ENCODE data around the gene GOLGA2.
A peak's percentile ranks its signal among the peaks of the same experiment; 100 is the strongest.

Gene GOLGA2

GRCh38 chr9:128321879-128322403, 46.1 kb upstream of the GOLGA2 start:
- no peak for TF ChIP-seq SUZ12 (IDR thresholded peaks at IDR 0.05; ENCODE audit: extremely low read depth, insufficient read depth, insufficient read length)
- H3K9me3 ChIP-seq (ENCODE audit: insufficient read depth, low read length): no peaks in the 10 kb centered on the region
- H3K4me3 ChIP-seq (ENCODE audit: insufficient read length, low read depth): peak overlapping the region; percentile 81
- H3K9ac ChIP-seq (ENCODE audit: insufficient read length, low read depth): peak overlapping the region; percentile 92
- no peaks in the 10 kb centered on the region for H3K27me3 ChIP-seq (ENCODE audit: insufficient read depth, insufficient read length)
- no peak for DNase-seq (ENCODE audit: low read depth, low spot score)
- H3K36me3 ChIP-seq (ENCODE audit: insufficient read depth, insufficient read length, low read length): peaks cover 45% of the 10 kb centered on the region
- no peaks in the 10 kb centered on the region for H3K4me1 ChIP-seq (ENCODE audit: insufficient read depth, insufficient read length)

GRCh38 chr9:128321343-128321742, 45.5 kb upstream of the GOLGA2 start:
- H3K9ac ChIP-seq (ENCODE audit: insufficient read length, low read depth): peak overlapping the region; percentile 92
- H3K36me3 ChIP-seq (ENCODE audit: insufficient read depth, insufficient read length, low read length): peaks cover 46% of the 10 kb centered on the region
- TF ChIP-seq SUZ12 (IDR thresholded peaks at IDR 0.05; ENCODE audit: extremely low read depth, insufficient read depth, insufficient read length): no peak
- TF ChIP-seq ZNF274 (IDR thresholded peaks at IDR 0.05; ENCODE audit: low read depth, low read length): no peak
- no peak for TF ChIP-seq YY1 (IDR thresholded peaks at IDR 0.05; ENCODE audit: insufficient read depth, insufficient read length)
- no peaks in the 10 kb centered on the region for H3K9me3 ChIP-seq (ENCODE audit: insufficient read depth, low read length)
- peak overlapping the region; percentile 81 for H3K4me3 ChIP-seq (ENCODE audit: insufficient read length, low read depth)
- H3K27me3 ChIP-seq (ENCODE audit: insufficient read depth, insufficient read length): no peaks in the 10 kb centered on the region
- H3K4me1 ChIP-seq (ENCODE audit: insufficient read depth, insufficient read length): no peaks in the 10 kb centered on the region
- no peak for DNase-seq (ENCODE audit: low read depth, low spot score)

GRCh38 chr9:128317629-128318028, 41.8 kb upstream of the GOLGA2 start:
- no peaks in the 10 kb centered on the region for H3K27me3 ChIP-seq (ENCODE audit: insufficient read depth, insufficient read length)
- no peak overlapping the region for H3K9ac ChIP-seq (ENCODE audit: insufficient read length, low read depth)
- no peak overlapping the region for H3K4me3 ChIP-seq (ENCODE audit: insufficient read length, low read depth)
- DNase-seq (ENCODE audit: low read depth, low spot score): no peak
- H3K9me3 ChIP-seq (ENCODE audit: insufficient read depth, low read length): no peaks in the 10 kb centered on the region
- no peak for TF ChIP-seq YY1 (IDR thresholded peaks at IDR 0.05; ENCODE audit: insufficient read depth, insufficient read length)
- TF ChIP-seq ZNF274 (IDR thresholded peaks at IDR 0.05; ENCODE audit: low read depth, low read length): no peak
- TF ChIP-seq SUZ12 (IDR thresholded peaks at IDR 0.05; ENCODE audit: extremely low read depth, insufficient read depth, insufficient read length): no peak
- peaks cover 52% of the 10 kb centered on the region for H3K36me3 ChIP-seq (ENCODE audit: insufficient read depth, insufficient read length, low read length)
- no peaks in the 10 kb centered on the region for H3K4me1 ChIP-seq (ENCODE audit: insufficient read depth, insufficient read length)

- no peak for DNase-seq (ENCODE audit: low read depth, low spot score)
- H3K4me3 ChIP-seq (ENCODE audit: insufficient read length, low read depth): no peak overlapping the region
- H3K4me1 ChIP-seq (ENCODE audit: insufficient read depth, insufficient read length): no peaks in the 10 kb centered on the region
- TF ChIP-seq YY1 (IDR thresholded peaks at IDR 0.05; ENCODE audit: insufficient read depth, insufficient read length): no peak
- no peak for TF ChIP-seq SUZ12 (IDR thresholded peaks at IDR 0.05; ENCODE audit: extremely low read depth, insufficient read depth, insufficient read length)
- TF ChIP-seq ZNF274 (IDR thresholded peaks at IDR 0.05; ENCODE audit: low read depth, low read length): no peak
- H3K9me3 ChIP-seq (ENCODE audit: insufficient read depth, low read length): no peaks in the 10 kb centered on the region
- H3K9ac ChIP-seq (ENCODE audit: insufficient read length, low read depth): no peak overlapping the region
- no peaks in the 10 kb centered on the region for H3K27me3 ChIP-seq (ENCODE audit: insufficient read depth, insufficient read length)
- peaks cover 52% of the 10 kb centered on the region for H3K36me3 ChIP-seq (ENCODE audit: insufficient read depth, insufficient read length, low read length)
Observed at GRCh38 chr9:128316421-128316820, 40.6 kb upstream of the GOLGA2 start.

GRCh38 chr9:128314697-128315096, 38.9 kb upstream of the GOLGA2 start:
- TF ChIP-seq ZNF274 (IDR thresholded peaks at IDR 0.05; ENCODE audit: low read depth, low read length) (no peak), SUZ12 (IDR thresholded peaks at IDR 0.05; ENCODE audit: extremely low read depth, insufficient read depth, insufficient read length) (no peak), YY1 (IDR thresholded peaks at IDR 0.05; ENCODE audit: insufficient read depth, insufficient read length) (no peak)
- no peak overlapping the region for H3K9ac ChIP-seq (ENCODE audit: insufficient read length, low read depth)
- H3K36me3 ChIP-seq (ENCODE audit: insufficient read depth, insufficient read length, low read length): peaks cover 62% of the 10 kb centered on the region
- no peaks in the 10 kb centered on the region for H3K27me3 ChIP-seq (ENCODE audit: insufficient read depth, insufficient read length)
- DNase-seq (ENCODE audit: low read depth, low spot score): no peak
- no peaks in the 10 kb centered on the region for H3K9me3 ChIP-seq (ENCODE audit: insufficient read depth, low read length)
- no peaks in the 10 kb centered on the region for H3K4me1 ChIP-seq (ENCODE audit: insufficient read depth, insufficient read length)
- H3K4me3 ChIP-seq (ENCODE audit: insufficient read length, low read depth): no peak overlapping the region

- no peaks in the 10 kb centered on the region for H3K9me3 ChIP-seq (ENCODE audit: insufficient read depth, low read length)
- no peak overlapping the region for H3K9ac ChIP-seq (ENCODE audit: insufficient read length, low read depth)
- TF ChIP-seq ZNF274 (IDR thresholded peaks at IDR 0.05; ENCODE audit: low read depth, low read length): no peak
- no peak for TF ChIP-seq SUZ12 (IDR thresholded peaks at IDR 0.05; ENCODE audit: extremely low read depth, insufficient read depth, insufficient read length)
- TF ChIP-seq YY1 (IDR thresholded peaks at IDR 0.05; ENCODE audit: insufficient read depth, insufficient read length): no peak
- no peaks in the 10 kb centered on the region for H3K4me1 ChIP-seq (ENCODE audit: insufficient read depth, insufficient read length)
- no peak overlapping the region for H3K4me3 ChIP-seq (ENCODE audit: insufficient read length, low read depth)
- no peaks in the 10 kb centered on the region for H3K27me3 ChIP-seq (ENCODE audit: insufficient read depth, insufficient read length)
- H3K36me3 ChIP-seq (ENCODE audit: insufficient read depth, insufficient read length, low read length): peaks cover 59% of the 10 kb centered on the region
- DNase-seq (ENCODE audit: low read depth, low spot score): no peak
Observed at GRCh38 chr9:128310461-128310860, 34.7 kb upstream of the GOLGA2 start.

GRCh38 chr9:128309551-128309950, 33.7 kb upstream of the GOLGA2 start:
- Histone ChIP-seq H3K36me3 (ENCODE audit: insufficient read depth, insufficient read length, low read length) (peaks cover 54% of the 10 kb centered on the region), H3K9me3 (ENCODE audit: insufficient read depth, low read length) (no peaks in the 10 kb centered on the region), H3K9ac (ENCODE audit: insufficient read length, low read depth) (no peak overlapping the region), H3K4me1 (ENCODE audit: insufficient read depth, insufficient read length) (peaks cover 5% of the 10 kb centered on the region), H3K27me3 (ENCODE audit: insufficient read depth, insufficient read length) (no peaks in the 10 kb centered on the region), H3K4me3 (ENCODE audit: insufficient read length, low read depth) (no peak overlapping the region)
- DNase-seq (ENCODE audit: low read depth, low spot score): no peak
- TF ChIP-seq YY1 (IDR thresholded peaks at IDR 0.05; ENCODE audit: insufficient read depth, insufficient read length) (no peak), SUZ12 (IDR thresholded peaks at IDR 0.05; ENCODE audit: extremely low read depth, insufficient read depth, insufficient read length) (no peak), ZNF274 (IDR thresholded peaks at IDR 0.05; ENCODE audit: low read depth, low read length) (no peak)

GRCh38 chr9:128304971-128305288, 29.1 kb upstream of the GOLGA2 start:
- no peak for DNase-seq (ENCODE audit: low read depth, low spot score)
- Histone ChIP-seq H3K4me3 (ENCODE audit: insufficient read length, low read depth) (no peak overlapping the region), H3K27me3 (ENCODE audit: insufficient read depth, insufficient read length) (no peaks in the 10 kb centered on the region), H3K9me3 (ENCODE audit: insufficient read depth, low read length) (no peaks in the 10 kb centered on the region), H3K4me1 (ENCODE audit: insufficient read depth, insufficient read length) (peaks cover 8% of the 10 kb centered on the region), H3K36me3 (ENCODE audit: insufficient read depth, insufficient read length, low read length) (peaks cover 25% of the 10 kb centered on the region), H3K9ac (ENCODE audit: insufficient read length, low read depth) (no peak overlapping the region)
- TF ChIP-seq YY1 (IDR thresholded peaks at IDR 0.05; ENCODE audit: insufficient read depth, insufficient read length): no peak
- TF ChIP-seq ZNF274 (IDR thresholded peaks at IDR 0.05; ENCODE audit: low read depth, low read length): no peak
- no peak for TF ChIP-seq SUZ12 (IDR thresholded peaks at IDR 0.05; ENCODE audit: extremely low read depth, insufficient read depth, insufficient read length)

Data from NT2/D1 (cell line).